Measurements from ENCODE around the gene MYO18A. TPM values are rescaled to one million over a fixed set of nuclear protein-coding genes. Genes with fewer than 3 reads are reported as not detected.

The MYO18A gene
- total RNA-seq, 1 donor from 2014 or later, result 59.5 TPM

- Histone ChIP-seq H3K36me3 (no peaks in the 10 kb centered on the region), H3K9me3 (no peaks in the 10 kb centered on the region), H3K4me3 (no peak overlapping the region), H3K27me3 (ENCODE audit: low read depth) (no peaks in the 10 kb centered on the region), H3K27ac (no peak overlapping the region), H3K4me1 (no peaks in the 10 kb centered on the region)
- TF ChIP-seq CTCF (IDR thresholded peaks at IDR 0.05), result no peak
- DNase-seq (no peak), ATAC-seq (no peak)
- intact Hi-C loops (cut with DNase I), result no loop called here
Observed at GRCh38 chr17:29190592-29191207, 10.5 kb upstream of the MYO18A start.

GRCh38 chr17:29190039-29190438 is 9.8 kb upstream of the MYO18A start:
- no peaks in the 10 kb centered on the region for H3K27me3 ChIP-seq (ENCODE audit: low read depth)
- H3K9me3 ChIP-seq, result no peaks in the 10 kb centered on the region
- intact Hi-C loops (cut with DNase I), result no loop called here
- H3K4me1 ChIP-seq, result no peaks in the 10 kb centered on the region
- peak; percentile 48 to 68 for ATAC-seq
- no peak for DNase-seq
- no peak overlapping the region for H3K27ac ChIP-seq
- H3K36me3 ChIP-seq, result no peaks in the 10 kb centered on the region
- no peak overlapping the region for H3K4me3 ChIP-seq
- no peak for TF ChIP-seq CTCF (IDR thresholded peaks at IDR 0.05)

GRCh38 chr17:29189355-29189754 is 9.2 kb upstream of the MYO18A start:
- Histone ChIP-seq H3K4me3 (no peak overlapping the region), H3K4me1 (no peaks in the 10 kb centered on the region), H3K36me3 (no peaks in the 10 kb centered on the region), H3K9me3 (no peaks in the 10 kb centered on the region), H3K27ac (no peak overlapping the region), H3K27me3 (ENCODE audit: low read depth) (no peaks in the 10 kb centered on the region)
- intact Hi-C loops (cut with DNase I), result no loop called here
- TF ChIP-seq CTCF (IDR thresholded peaks at IDR 0.05), result no peak
- ATAC-seq (no peak), DNase-seq (no peak)

GRCh38 chr17:29181226-29181625 is 1.0 kb upstream of the MYO18A start:
- Histone ChIP-seq H3K4me1 (peaks cover 47% of the 10 kb centered on the region), H3K36me3 (no peaks in the 10 kb centered on the region), H3K27ac (peak overlapping the region; percentile 77), H3K4me3 (no peak overlapping the region), H3K9me3 (no peaks in the 10 kb centered on the region), H3K27me3 (ENCODE audit: low read depth) (no peaks in the 10 kb centered on the region)
- TF ChIP-seq CTCF (IDR thresholded peaks at IDR 0.05), result no peak
- intact Hi-C loops (cut with DNase I), result no loop called here
- DNase-seq (no peak), ATAC-seq (no peak)

- intact Hi-C loops (cut with DNase I), result no loop called here
- Histone ChIP-seq H3K9me3 (no peaks in the 10 kb centered on the region), H3K27ac (peak overlapping the region; percentile 77), H3K4me3 (peak overlapping the region; percentile 69), H3K27me3 (ENCODE audit: low read depth) (no peaks in the 10 kb centered on the region), H3K4me1 (peaks cover 51% of the 10 kb centered on the region), H3K36me3 (no peaks in the 10 kb centered on the region)
- no peak for DNase-seq
- no peak for TF ChIP-seq CTCF (IDR thresholded peaks at IDR 0.05)
- peak; percentile 1 to 6 for ATAC-seq
Observed at GRCh38 chr17:29180788-29181160, 576 bp upstream of the MYO18A start.
